Hepatocyte (in vitro differentiated cells): Measurements from ENCODE around the gene C9orf50.

ENCODE experiments used
- EZH2 ChIP-seq: fragments of 200-600 bp; sonication (generic); IDR thresholded peaks from 2 replicates; pipeline ENCODE4 v1.6.1; 2016; ENCODE audit warnings: antibody characterized with exemption, mild to moderate bottlenecking, borderline replicate concordance
- TF ChIP-seq, protein P1 (sequence below): fragments of 200-600 bp; sonication (generic); IDR thresholded peaks from 2 replicates; pipeline ENCODE4 v1.5.1; 2016; ENCODE audit warnings: antibody characterized with exemption, mild to moderate bottlenecking; ENCODE audit not compliant: poor library complexity

DNA sequence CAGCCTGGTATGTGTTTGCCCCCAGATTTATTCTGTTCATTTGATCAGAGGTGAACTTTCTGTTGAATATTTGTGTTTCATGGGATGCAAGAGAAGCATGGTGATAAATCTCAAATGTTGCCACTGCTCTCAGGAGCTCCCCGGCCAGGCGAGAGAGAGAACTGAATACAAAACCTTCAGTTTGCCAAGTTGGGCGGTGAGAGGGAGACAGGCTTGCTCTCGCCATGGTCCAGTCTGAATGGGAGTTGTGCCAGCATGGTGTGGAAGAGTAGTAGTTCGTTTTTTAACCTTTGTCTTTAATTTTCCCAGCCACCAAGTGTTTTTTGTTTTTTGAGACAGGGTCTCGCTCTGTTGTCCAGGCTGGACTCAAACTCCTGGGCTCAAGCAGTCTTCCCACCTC, 7.8 kb upstream of the C9orf50 start:
- no peak for TF ChIP-seq EZH2
- TF ChIP-seq, protein P1, sequence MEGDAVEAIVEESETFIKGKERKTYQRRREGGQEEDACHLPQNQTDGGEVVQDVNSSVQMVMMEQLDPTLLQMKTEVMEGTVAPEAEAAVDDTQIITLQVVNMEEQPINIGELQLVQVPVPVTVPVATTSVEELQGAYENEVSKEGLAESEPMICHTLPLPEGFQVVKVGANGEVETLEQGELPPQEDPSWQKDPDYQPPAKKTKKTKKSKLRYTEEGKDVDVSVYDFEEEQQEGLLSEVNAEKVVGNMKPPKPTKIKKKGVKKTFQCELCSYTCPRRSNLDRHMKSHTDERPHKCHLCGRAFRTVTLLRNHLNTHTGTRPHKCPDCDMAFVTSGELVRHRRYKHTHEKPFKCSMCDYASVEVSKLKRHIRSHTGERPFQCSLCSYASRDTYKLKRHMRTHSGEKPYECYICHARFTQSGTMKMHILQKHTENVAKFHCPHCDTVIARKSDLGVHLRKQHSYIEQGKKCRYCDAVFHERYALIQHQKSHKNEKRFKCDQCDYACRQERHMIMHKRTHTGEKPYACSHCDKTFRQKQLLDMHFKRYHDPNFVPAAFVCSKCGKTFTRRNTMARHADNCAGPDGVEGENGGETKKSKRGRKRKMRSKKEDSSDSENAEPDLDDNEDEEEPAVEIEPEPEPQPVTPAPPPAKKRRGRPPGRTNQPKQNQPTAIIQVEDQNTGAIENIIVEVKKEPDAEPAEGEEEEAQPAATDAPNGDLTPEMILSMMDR = no peak
